ENCODE measurements around the gene APCDD1L.
"Not testable (repeated sequence)": the region's sequence is repeated elsewhere in the genome, so short reads cannot be mapped to it uniquely, and the experiment has no call there.

Gene APCDD1L

GRCh38 chr20:58414786-58415185 lies 100.4 kb downstream of the APCDD1L start:
- not testable (repeated sequence) for DNase-seq (ENCODE audit: low spot score)

- not testable (repeated sequence) for DNase-seq (ENCODE audit: low spot score)
These were observed 101.0 kb downstream of the APCDD1L start for GRCh38 chr20:58414216-58414615.

Data from HuH-7.5 (cell line).